Ascending aorta (tissue), 2 donors: ENCODE measurements around the gene D2HGDH. TPM values are rescaled to one million over a fixed set of nuclear protein-coding genes. Genes with fewer than 3 reads are reported as not detected.

Source experiments
- DNase-seq, 2 donors: peaks; one replicate each; pipeline ENCODE4 v3.0.0-alpha.2; 2019; ENCODE audit warnings: low spot score in 2 of 2
- H3K27ac ChIP-seq, 2 donors: fragments of 200-600 bp; sonication (generic); one replicate each; pipeline ENCODE4 v1.5.1; 2016 to 2017; ENCODE audit warnings: mild to moderate bottlenecking in 1 of 2
- H3K27me3 ChIP-seq: fragments of 200-600 bp; sonication (generic); one replicate; pipeline ENCODE4 v1.5.1; 2017
- H3K36me3 ChIP-seq, 2 donors: fragments of 200-600 bp; sonication (generic); one replicate each; pipeline ENCODE4 v1.5.1; 2016
- H3K4me1 ChIP-seq, 2 donors: fragments of 200-600 bp; sonication (generic); one replicate each; pipeline ENCODE4 v1.5.1; 2016 to 2017; ENCODE audit warnings: mild to moderate bottlenecking in 1 of 2
- H3K4me3 ChIP-seq, 2 donors: fragments of 200-600 bp; sonication (generic); one replicate each; pipeline ENCODE4 v1.5.1; 2016 to 2017; ENCODE audit warnings: mild to moderate bottlenecking in 1 of 2
- H3K9me3 ChIP-seq, 2 donors: fragments of 200-600 bp; sonication (generic); one replicate each; pipeline ENCODE4 v1.5.1; 2016
- intact Hi-C: fragments of 100-400 bp; cut with DNase I; formaldehyde crosslinking; loops from one replicate; pipeline ENCODE4 v1.15.1; 2023
- total RNA-seq: library from RNA; depleted of rRNA; stranded (reverse); fragments of >200 nt; gene quantifications from one replicate; pipeline ENCODE4 v1.1.0, GENCODE V29; 2016
- TF ChIP-seq, protein P1 (sequence below), 3 experiments: fragments of 200-600 bp in 2 of 3; fragments of 450-650 bp in 1 of 3; sonication (generic) in 2 of 3; IDR thresholded peaks; one replicate each; pipeline ENCODE4 v1.5.1; 2016 to 2019; ENCODE audit warnings: antibody characterized with exemption in 3 of 3, mild to moderate bottlenecking in 1 of 3, moderate library complexity in 1 of 3

The D2HGDH gene
- total RNA-seq, 1 donor from 2014 or later, result 22.2 TPM

DNA sequence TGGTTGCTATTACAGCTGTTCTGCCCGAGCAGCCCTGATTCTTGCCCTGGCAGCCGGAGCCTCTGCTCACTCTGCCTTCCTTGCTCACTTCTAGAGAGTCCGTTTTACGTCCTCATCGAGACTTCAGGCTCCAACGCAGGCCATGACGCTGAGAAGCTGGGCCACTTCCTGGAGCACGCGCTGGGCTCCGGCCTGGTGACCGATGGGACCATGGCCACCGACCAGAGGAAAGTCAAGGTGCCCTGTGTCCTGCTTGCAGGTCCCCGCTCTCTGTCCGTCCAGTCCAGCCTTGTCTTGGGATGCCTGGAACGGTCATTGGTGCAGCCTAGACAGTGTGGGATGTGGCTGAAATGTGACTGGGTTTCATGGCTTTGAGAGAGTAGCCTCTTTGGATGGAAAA is 16.7 kb downstream of the D2HGDH start:
- no peaks in the 10 kb centered on the region for H3K9me3 ChIP-seq
- TF ChIP-seq, protein P1, sequence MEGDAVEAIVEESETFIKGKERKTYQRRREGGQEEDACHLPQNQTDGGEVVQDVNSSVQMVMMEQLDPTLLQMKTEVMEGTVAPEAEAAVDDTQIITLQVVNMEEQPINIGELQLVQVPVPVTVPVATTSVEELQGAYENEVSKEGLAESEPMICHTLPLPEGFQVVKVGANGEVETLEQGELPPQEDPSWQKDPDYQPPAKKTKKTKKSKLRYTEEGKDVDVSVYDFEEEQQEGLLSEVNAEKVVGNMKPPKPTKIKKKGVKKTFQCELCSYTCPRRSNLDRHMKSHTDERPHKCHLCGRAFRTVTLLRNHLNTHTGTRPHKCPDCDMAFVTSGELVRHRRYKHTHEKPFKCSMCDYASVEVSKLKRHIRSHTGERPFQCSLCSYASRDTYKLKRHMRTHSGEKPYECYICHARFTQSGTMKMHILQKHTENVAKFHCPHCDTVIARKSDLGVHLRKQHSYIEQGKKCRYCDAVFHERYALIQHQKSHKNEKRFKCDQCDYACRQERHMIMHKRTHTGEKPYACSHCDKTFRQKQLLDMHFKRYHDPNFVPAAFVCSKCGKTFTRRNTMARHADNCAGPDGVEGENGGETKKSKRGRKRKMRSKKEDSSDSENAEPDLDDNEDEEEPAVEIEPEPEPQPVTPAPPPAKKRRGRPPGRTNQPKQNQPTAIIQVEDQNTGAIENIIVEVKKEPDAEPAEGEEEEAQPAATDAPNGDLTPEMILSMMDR (IDR thresholded peaks at IDR 0.05), result no peak
- no peak overlapping the region for H3K27ac ChIP-seq
- no peaks in the 10 kb centered on the region for H3K4me1 ChIP-seq
- H3K36me3 ChIP-seq, result peaks cover 29 to 52% of the 10 kb centered on the region in 2 donors
- intact Hi-C loops, result no loop called here
- H3K4me3 ChIP-seq, result no peak overlapping the region
- H3K27me3 ChIP-seq, result no peaks in the 10 kb centered on the region
- no peak for DNase-seq

DNA sequence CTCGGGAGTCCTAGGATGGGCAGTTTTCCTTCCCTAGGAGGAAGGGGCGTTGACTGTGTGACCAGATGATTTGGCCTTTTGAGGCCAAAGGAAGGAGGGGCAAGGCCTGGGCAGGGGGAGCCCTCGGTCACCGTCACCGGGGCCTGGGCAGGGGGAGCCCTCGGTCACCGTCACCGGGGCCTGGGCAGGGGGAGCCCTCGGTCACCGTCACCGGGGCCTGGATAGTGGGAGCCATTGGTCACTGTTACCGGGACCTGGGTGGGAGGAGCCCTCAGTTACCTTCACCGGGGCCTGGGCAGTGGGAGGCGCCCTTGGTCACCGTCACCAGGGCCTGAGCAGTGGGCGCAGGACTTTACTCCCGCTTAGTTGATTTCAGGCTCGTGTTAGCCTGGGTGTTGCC is 17.3 kb downstream of the D2HGDH start:
- no peak overlapping the region for H3K27ac ChIP-seq
- H3K9me3 ChIP-seq, result no peaks in the 10 kb centered on the region
- TF ChIP-seq, protein P1 (IDR thresholded peaks at IDR 0.05), result no peak
- H3K27me3 ChIP-seq, result no peaks in the 10 kb centered on the region
- no peak overlapping the region for H3K4me3 ChIP-seq
- no peak for DNase-seq
- no peaks in the 10 kb centered on the region for H3K4me1 ChIP-seq
- H3K36me3 ChIP-seq, result peaks cover 32 to 57% of the 10 kb centered on the region in 2 donors
- intact Hi-C loops, result no loop called here

DNA sequence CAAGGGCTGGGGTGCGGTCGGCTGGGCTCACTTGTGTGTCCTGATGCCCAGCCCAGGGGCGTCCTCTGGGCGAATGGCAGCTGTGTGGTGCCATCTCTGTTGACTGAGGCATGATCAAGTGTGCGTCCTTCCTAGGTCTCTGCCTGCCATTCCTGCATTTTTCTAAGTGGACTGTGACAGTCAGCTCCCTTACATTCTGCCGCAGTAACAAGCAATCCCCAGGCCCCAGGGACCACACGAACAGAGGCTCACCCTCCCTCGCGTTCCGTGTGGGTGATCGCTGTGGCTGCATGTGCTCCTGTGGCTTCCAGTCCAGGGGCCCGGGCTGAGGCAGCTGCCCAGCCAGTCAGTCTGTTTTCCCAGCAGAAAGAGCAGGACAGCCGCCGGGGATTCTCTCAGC is 17.8 kb downstream of the D2HGDH start:
- Histone ChIP-seq H3K9me3 (no peaks in the 10 kb centered on the region), H3K27me3 (no peaks in the 10 kb centered on the region), H3K4me1 (no peaks in the 10 kb centered on the region), H3K27ac (no peak overlapping the region), H3K36me3 (peaks cover 32 to 60% of the 10 kb centered on the region in 2 donors), H3K4me3 (no peak overlapping the region)
- TF ChIP-seq, protein P1 (IDR thresholded peaks at IDR 0.05), result no peak
- DNase-seq, result no peak
- intact Hi-C loops, result no loop called here

DNA sequence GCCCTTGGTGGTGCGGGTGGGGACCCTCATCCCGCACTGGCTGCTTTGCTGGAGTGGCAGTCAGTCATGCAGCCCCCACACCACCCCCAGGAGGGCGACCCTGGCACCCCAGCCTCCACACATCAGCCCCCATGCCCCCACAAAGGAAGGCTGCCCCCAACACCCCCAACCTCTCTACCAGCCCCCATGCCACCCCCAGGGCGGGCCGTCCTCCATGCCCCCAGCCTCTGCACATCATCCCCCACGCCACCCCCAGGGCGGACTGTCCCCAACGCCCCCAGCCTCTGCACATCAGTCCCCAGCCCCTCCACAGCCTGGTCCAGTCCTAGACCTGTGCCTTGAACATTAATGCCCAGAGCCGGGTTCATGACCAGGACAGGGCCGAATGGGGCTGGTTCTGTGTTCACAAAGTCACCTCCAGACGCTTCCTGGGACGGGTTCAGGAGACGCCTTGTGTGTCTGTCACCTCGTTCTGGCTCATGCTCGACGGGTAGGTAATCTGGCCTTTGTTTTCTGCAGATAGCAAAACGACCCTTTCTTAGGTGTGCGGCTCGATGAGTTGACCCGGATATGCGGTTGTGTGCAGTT is 18.4 kb downstream of the D2HGDH start:
- H3K4me1 ChIP-seq, result no peaks in the 10 kb centered on the region
- H3K27me3 ChIP-seq, result no peaks in the 10 kb centered on the region
- TF ChIP-seq, protein P1 (IDR thresholded peaks at IDR 0.05), result no peak
- intact Hi-C loops, result no loop called here
- no peak overlapping the region for H3K27ac ChIP-seq
- H3K4me3 ChIP-seq, result no peak overlapping the region
- no peak for DNase-seq
- no peaks in the 10 kb centered on the region for H3K9me3 ChIP-seq
- peaks cover 32 to 60% of the 10 kb centered on the region in 2 donors for H3K36me3 ChIP-seq

DNA sequence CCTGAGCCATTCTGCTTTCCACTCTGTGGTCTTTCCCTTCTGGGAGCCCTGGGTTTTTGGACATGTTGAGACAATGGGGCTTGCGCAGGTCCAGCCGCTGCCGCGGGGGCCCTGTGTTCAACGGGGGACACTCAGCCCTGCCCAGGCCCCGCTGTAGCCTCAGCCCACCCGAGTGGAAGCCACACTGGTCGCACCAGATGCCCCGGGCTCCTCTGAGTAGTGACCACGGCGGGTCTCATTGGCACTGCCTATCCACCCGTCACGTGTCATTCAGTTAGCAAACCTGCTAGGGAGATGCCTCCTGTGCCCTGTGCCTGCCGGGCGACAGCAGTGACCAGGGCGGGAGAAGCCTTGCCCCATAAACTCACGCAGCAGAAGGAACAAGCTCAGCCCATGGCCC is 19.1 kb downstream of the D2HGDH start:
- intact Hi-C loops, result no loop called here
- DNase-seq, result no peak
- no peak overlapping the region for H3K27ac ChIP-seq
- TF ChIP-seq, protein P1 (IDR thresholded peaks at IDR 0.05), result no peak
- H3K4me1 ChIP-seq, result no peaks in the 10 kb centered on the region
- H3K4me3 ChIP-seq, result no peak overlapping the region
- H3K9me3 ChIP-seq, result no peaks in the 10 kb centered on the region
- H3K27me3 ChIP-seq, result no peaks in the 10 kb centered on the region
- peaks cover 32 to 66% of the 10 kb centered on the region in 2 donors for H3K36me3 ChIP-seq

DNA sequence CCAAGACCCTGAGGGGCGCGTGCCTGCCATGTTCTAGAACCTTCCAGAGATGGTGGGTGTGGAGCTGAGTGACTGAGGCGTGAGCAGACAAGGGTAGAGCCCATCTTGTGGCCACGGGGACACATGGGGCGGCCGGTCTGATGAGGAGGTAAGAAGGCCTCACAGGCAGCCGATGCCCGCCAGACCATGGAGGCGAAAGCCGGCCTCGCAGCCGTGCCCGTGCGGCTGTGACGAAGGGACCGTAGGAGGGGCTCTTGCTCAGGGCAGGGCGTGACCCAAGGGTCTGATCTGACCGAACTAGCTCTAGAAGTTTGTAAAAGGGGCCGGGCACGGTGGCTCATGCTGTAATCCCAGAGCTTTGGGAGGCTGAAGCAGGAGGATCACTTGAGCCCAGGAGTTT is 19.6 kb downstream of the D2HGDH start:
- Histone ChIP-seq H3K4me1 (no peaks in the 10 kb centered on the region), H3K27me3 (no peaks in the 10 kb centered on the region), H3K9me3 (no peaks in the 10 kb centered on the region), H3K4me3 (no peak overlapping the region), H3K27ac (no peak overlapping the region), H3K36me3 (peaks cover 30 to 66% of the 10 kb centered on the region in 2 donors)
- no peak for DNase-seq
- intact Hi-C loops, result no loop called here
- TF ChIP-seq, protein P1 (IDR thresholded peaks at IDR 0.05), result no peak
